ENCODE data around the gene WDR33. TPM values are rescaled to one million over a fixed set of nuclear protein-coding genes. Genes with fewer than 3 reads are reported as not detected.

The WDR33 gene
- total and polyA plus RNA-seq, 9 of the 15 experiments (the other 6 are each of a cell fraction or from before 2014, with no cell fraction given), result 24.2 to 57.4 (median 38.4) TPM

- intact Hi-C loops (cut with micrococcal nuclease) (no loop called here), in situ Hi-C loops (cut with MboI) (no loop called here)
- 95% methylated on average over 4 of the region's 4 CpGs for WGBS (ENCODE audit: insufficient coverage, low coverage, missing lambda C conversion rate)
- no peak overlapping the region for H2AFZ ChIP-seq (ENCODE audit: low read depth, low read length)
- ATAC-seq (no peak), DNase-seq (ENCODE audit: extremely low read depth in 1 of 4, low spot score in 3 of 4) (no peak), FAIRE-seq (no peak)
- no TSS peak for BruUV-seq (replicated peaks)
- H4K20me1 ChIP-seq (replicated peaks; ENCODE audit: control insufficient read depth, insufficient read depth, low read length), result no peaks in the 10 kb centered on the region
- H3K9me1 ChIP-seq (ENCODE audit: control insufficient read depth, insufficient read depth, low read length), result peaks cover 2% of the 10 kb centered on the region
- ChIA-PET CTCF (ENCODE audit: low intra/inter-chr PET ratio) (no interaction called here), POLR2A (interaction anchor here (0.7 to 1.0 kb wide), 2 partner anchors 9 to 16 kb away, joined by 3 read pairs; no protein-coding TSS in a partner anchor)
- no peak overlapping the region for H3K4me2 ChIP-seq (ENCODE audit: insufficient read depth, low read length)
- H3K79me2 ChIP-seq (ENCODE audit: control insufficient read depth, insufficient read depth, low read length), result no peaks in the 10 kb centered on the region
- H3K27ac ChIP-seq (ENCODE audit: extremely low read depth, low read depth, low read length), result no peak overlapping the region
- H3K36me3 ChIP-seq (ENCODE audit: control insufficient read depth, insufficient read depth, low read length), result peaks cover 79% of the 10 kb centered on the region
- H3K9ac ChIP-seq (ENCODE audit: insufficient read depth in 1 of 2, low read depth in 2 of 2, low read length in 2 of 2), result no peak overlapping the region
- H3K27me3 ChIP-seq (ENCODE audit: control insufficient read depth in 2 of 2, insufficient read depth in 2 of 2, low read length in 2 of 2), result no peaks in the 10 kb centered on the region
- H3K4me3 ChIP-seq, result no peak overlapping the region
- H3K9me3 ChIP-seq (replicated peaks; ENCODE audit: control insufficient read depth, insufficient read depth, low read depth, low read length), result no peaks in the 10 kb centered on the region
- H3K4me1 ChIP-seq (replicated peaks in 1 of 2; ENCODE audit: control insufficient read depth in 2 of 2, insufficient read depth in 2 of 2, low read length in 2 of 2), result peaks cover 0 to 5% of the 10 kb centered on the region in 2 experiments; a peak in 1 of 5 replicates
- no peak for TF ChIP-seq ARID3B (CRISPR knock-in tag; IDR thresholded peaks at IDR 0.05; ENCODE audit: borderline replicate concordance)
- no peak for TF ChIP-seq CBX8 (IDR thresholded peaks at IDR 0.05; ENCODE audit: borderline replicate concordance, extremely low read depth, low read depth, low read length, poor library complexity, severe bottlenecking)
- no peak for TF ChIP-seq ZBTB5 (IDR thresholded peaks at IDR 0.05)
- TF ChIP-seq NFRKB (IDR thresholded peaks at IDR 0.05; ENCODE audit: low read depth), result no peak
- TF ChIP-seq AFF4 (CRISPR knock-in tag; IDR thresholded peaks at IDR 0.05), result no peak
- no peak for TF ChIP-seq HMG20B (CRISPR knock-in tag; IDR thresholded peaks at IDR 0.05)
- no peak for TF ChIP-seq ZFP36 (IDR thresholded peaks at IDR 0.05; ENCODE audit: low read depth, low read length, partially characterized antibody)
- TF ChIP-seq NR2C2 (CRISPR knock-in tag; IDR thresholded peaks at IDR 0.05), result no peak
- TF ChIP-seq NR2C2 (tag; IDR thresholded peaks at IDR 0.05), result no peak
- TF ChIP-seq, protein P1, sequence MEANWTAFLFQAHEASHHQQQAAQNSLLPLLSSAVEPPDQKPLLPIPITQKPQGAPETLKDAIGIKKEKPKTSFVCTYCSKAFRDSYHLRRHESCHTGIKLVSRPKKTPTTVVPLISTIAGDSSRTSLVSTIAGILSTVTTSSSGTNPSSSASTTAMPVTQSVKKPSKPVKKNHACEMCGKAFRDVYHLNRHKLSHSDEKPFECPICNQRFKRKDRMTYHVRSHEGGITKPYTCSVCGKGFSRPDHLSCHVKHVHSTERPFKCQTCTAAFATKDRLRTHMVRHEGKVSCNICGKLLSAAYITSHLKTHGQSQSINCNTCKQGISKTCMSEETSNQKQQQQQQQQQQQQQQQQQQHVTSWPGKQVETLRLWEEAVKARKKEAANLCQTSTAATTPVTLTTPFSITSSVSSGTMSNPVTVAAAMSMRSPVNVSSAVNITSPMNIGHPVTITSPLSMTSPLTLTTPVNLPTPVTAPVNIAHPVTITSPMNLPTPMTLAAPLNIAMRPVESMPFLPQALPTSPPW (CRISPR knock-in tag; IDR thresholded peaks at IDR 0.05), result no peak
- TF ChIP-seq KHSRP (IDR thresholded peaks at IDR 0.05), result no peak
- TF ChIP-seq NR4A1 (CRISPR knock-in tag; IDR thresholded peaks at IDR 0.05), result no peak
- no peak for TF ChIP-seq NR4A1 (tag; IDR thresholded peaks at IDR 0.05)
- TF ChIP-seq ZNF778 (CRISPR knock-in tag; IDR thresholded peaks at IDR 0.05), result no peak
- TF ChIP-seq ZNF133 (CRISPR knock-in tag; IDR thresholded peaks at IDR 0.05), result no peak
Measured at GRCh38 chr2:127718271-127718670, 92.7 kb downstream of the WDR33 start.
